HepG2 (cell line): ENCODE measurements around the gene ULK4. TPM values are rescaled to one million over a fixed set of nuclear protein-coding genes. Genes with fewer than 3 reads are reported as not detected.

Source experiments
- ATAC-seq: fragments of 200-7000 bp; cut with Tn5 transposase; 3 replicates; pipeline ENCODE4 v1.9.1; 2020; ENCODE audit warnings: mild to moderate bottlenecking, moderate library complexity
- BruUV-seq: library from RNA; stranded (reverse); fragments of 400-500 nt; replicated peaks from 2 replicates; lab custom pipeline; 2021; lab: Mats Ljungman, UMichigan
- CTCF ChIA-PET: fragments of 300-600 bp; formaldehyde crosslinking; extraction: SDS; loops from one replicate; lab custom pipeline; 2021; ENCODE audit warnings: low total read pairs, inconsistent platforms, low intra/inter-chr PET ratio; lab: Yijun Ruan, JAX
- POLR2A ChIA-PET: fragments of 350-600 bp; sonication (Branson Sonifier 250); formaldehyde crosslinking; loops from one replicate; lab custom pipeline; 2020; ENCODE audit warnings: antibody characterized with exemption, inconsistent platforms; lab: Yijun Ruan, JAX
- DNase-seq: peaks from one replicate; pipeline ENCODE4 v3.0.0-alpha.2; 2015; ENCODE audit warnings: low spot score
- FAIRE-seq: peaks from 3 replicates; lab custom pipeline; 2011; peaks lifted over from hg19 to GRCh38; lab: Jason Lieb, UNC
- H2AFZ ChIP-seq: one replicate; pipeline ENCODE4 v1.6.1; 2011; ENCODE audit warnings: low read length, inconsistent platforms
- H3K27ac ChIP-seq: fragments of 300-600 bp; 3 replicates; pipeline ENCODE4 v1.8.0; 2011; ENCODE audit warnings: mixed run types, mild to moderate bottlenecking, mixed read lengths, low read length, inconsistent platforms; ENCODE audit not compliant: insufficient read depth; ENCODE audit errors: extremely low read length
- H3K27me3 ChIP-seq, 2 experiments: fragments of 200-600 bp in 1 of 2; 2 replicates in 1 of 2; 3 replicates in 1 of 2; pipeline versions ENCODE4 v1.6.0 to v1.8.0; 2011; ENCODE audit warnings: low read length in 2 of 2, mild to moderate bottlenecking in 2 of 2, moderate library complexity in 2 of 2, inconsistent platforms in 1 of 2; ENCODE audit not compliant: insufficient read depth in 2 of 2, control insufficient read depth in 1 of 2
- H3K36me3 ChIP-seq, 2 experiments: fragments of 200-600 bp in 1 of 2; replicated peaks in 1 of 2; 2 replicates in 1 of 2; 3 replicates in 1 of 2; pipeline versions ENCODE4 v1.5.1 to v1.8.0; 2011; ENCODE audit warnings: low read length in 2 of 2, inconsistent platforms in 1 of 2; ENCODE audit not compliant: insufficient read depth in 2 of 2, control insufficient read depth in 1 of 2
- H3K4me1 ChIP-seq: 2 replicates; pipeline ENCODE4 v1.5.1; 2012; ENCODE audit warnings: low read length, inconsistent platforms; ENCODE audit not compliant: insufficient read depth
- H3K4me2 ChIP-seq: 2 replicates; pipeline ENCODE4 v1.6.0; 2011; ENCODE audit warnings: low read depth, low read length, inconsistent platforms
- H3K4me3 ChIP-seq, 3 experiments: fragments of 200-600 bp in 1 of 3; sonication (generic), shearing (Covaris generic) in 1 of 3; replicated peaks in 1 of 3; 2 replicates each; pipeline ENCODE4 v1.5.1; 2011 to 2016; ENCODE audit warnings: low read length in 3 of 3, inconsistent platforms in 2 of 3, low read depth in 2 of 3, mild to moderate bottlenecking in 2 of 3, control low read depth in 1 of 3, mixed read lengths in 1 of 3; ENCODE audit not compliant: insufficient read depth in 1 of 3
- H3K79me2 ChIP-seq: one replicate; pipeline ENCODE4 v1.6.1; 2011; ENCODE audit warnings: low read length, inconsistent platforms; ENCODE audit not compliant: insufficient read depth
- H3K9ac ChIP-seq: 2 replicates; pipeline ENCODE4 v1.6.0; 2011; ENCODE audit warnings: mild to moderate bottlenecking, low read depth, low read length, inconsistent platforms; ENCODE audit not compliant: insufficient read depth
- H3K9me3 ChIP-seq: 2 replicates; pipeline ENCODE4 v1.5.1; 2012; ENCODE audit warnings: mild to moderate bottlenecking, low read length
- H4K20me1 ChIP-seq: 2 replicates; pipeline ENCODE4 v1.6.0; 2011; ENCODE audit warnings: inconsistent platforms, mild to moderate bottlenecking, low read length, moderate library complexity; ENCODE audit not compliant: insufficient read depth
- CENPT ChIP-seq: sonication (generic); formaldehyde crosslinking; IDR thresholded peaks from 2 replicates; pipeline ENCODE4 v1.8.0; 2022; ENCODE audit warnings: low read depth, mild to moderate bottlenecking, moderate library complexity, missing genetic modification reagents
- GPN1 ChIP-seq: sonication (generic); formaldehyde crosslinking; IDR thresholded peaks from 2 replicates; pipeline ENCODE4 v1.5.1; 2020; ENCODE audit warnings: missing genetic modification reagents, borderline replicate concordance
- KAT8 ChIP-seq: IDR thresholded peaks from 2 replicates; pipeline ENCODE4 v1.6.1; 2016; ENCODE audit warnings: missing genetic modification reagents, missing compliant biosample characterization
- ONECUT2 ChIP-seq: sonication (generic); formaldehyde crosslinking; IDR thresholded peaks from 2 replicates; pipeline ENCODE4 v1.4.0; 2020; ENCODE audit warnings: missing genetic modification reagents
- REST ChIP-seq, 2 experiments: IDR thresholded peaks; 2 replicates each; pipeline ENCODE4 v1.6.1; 2011 to 2012; ENCODE audit warnings: low read length in 2 of 2, borderline replicate concordance in 1 of 2, low read depth in 1 of 2, mild to moderate bottlenecking in 1 of 2, moderate library complexity in 1 of 2
- RFXANK ChIP-seq: IDR thresholded peaks from 2 replicates; pipeline ENCODE4 v1.6.1; 2016
- SIX4 ChIP-seq: sonication (generic); formaldehyde crosslinking; IDR thresholded peaks from 2 replicates; pipeline ENCODE4 v1.4.0; 2020; ENCODE audit warnings: missing genetic modification reagents
- THAP9 ChIP-seq: sonication (generic); formaldehyde crosslinking; IDR thresholded peaks from 2 replicates; pipeline ENCODE4; 2020; ENCODE audit warnings: missing genetic modification reagents, mild to moderate bottlenecking, borderline replicate concordance
- TP53 ChIP-seq: sonication (generic); formaldehyde crosslinking; conservative IDR thresholded peaks from 2 replicates; pipeline ENCODE4 v1.4.0; 2020; ENCODE audit warnings: missing genetic modification reagents
- ZBTB10 ChIP-seq: sonication (generic); formaldehyde crosslinking; IDR thresholded peaks from 2 replicates; pipeline ENCODE4 v1.4.0; 2020; ENCODE audit warnings: missing genetic modification reagents, borderline replicate concordance
- ZNF143 ChIP-seq: sonication (generic); formaldehyde crosslinking; IDR thresholded peaks from 2 replicates; pipeline ENCODE4 v1.4.0; 2020; ENCODE audit warnings: missing genetic modification reagents
- ZNF737 ChIP-seq: sonication (generic); formaldehyde crosslinking; IDR thresholded peaks from 2 replicates; pipeline ENCODE4 v1.5.0; 2020; ENCODE audit warnings: missing genetic modification reagents, mild to moderate bottlenecking, borderline replicate concordance
- WGBS: methylation state at CpG from one replicate; pipeline ENCODE4 v1.1.6; 2017; ENCODE audit warnings: low lambda C conversion rate; 5-methylcytosine and 5-hydroxymethylcytosine counted together
- in situ Hi-C: cut with HindIII; loops from 2 replicates; pipeline ENCODE4 v1.10.0; 2017; ENCODE audit warnings: low pct_unique_long_range_greater_than_20kb; ENCODE audit not compliant: extremely low pct_ligation_motif_present
- intact Hi-C: fragments of 100-400 bp; cut with micrococcal nuclease; formaldehyde crosslinking; loops from one replicate; pipeline ENCODE4 v1.10.0; 2022; ENCODE audit not compliant: unreplicated experiment
- polyA plus RNA-seq, 8 experiments: library from polyadenylated mRNA; depleted of rRNA in 3 of 8; stranded (reverse) in 7 of 8; unstranded in 1 of 8; fragments of >200 nt; fragmentation: Illumina TruSeq in 4 of 8; extraction: Trizol in 4 of 8; gene quantifications; 2 replicates each; pipeline versions ENCODE4 v1.2.1 to v1.2.3, GENCODE V29; 2011 to 2016; ENCODE audit warnings: low read depth in 4 of 8, missing spikeins in 1 of 8, mixed read lengths in 1 of 8; ENCODE audit not compliant: insufficient read depth in 1 of 8
- total RNA-seq, 5 experiments: library from RNA; depleted of rRNA; stranded (reverse); fragments of >200 nt; fragmentation: Illumina TruSeq; extraction: Trizol; gene quantifications; 2 replicates each; pipeline ENCODE4 v1.2.3, GENCODE V29; 2016; ENCODE audit warnings: low read depth in 1 of 5
- TF ChIP-seq, protein P1 (sequence below): sonication (generic); formaldehyde crosslinking; IDR thresholded peaks from 2 replicates; pipeline ENCODE4 v1.4.0; 2020; ENCODE audit warnings: missing genetic modification reagents

The ULK4 gene
- total and polyA plus RNA-seq, 2 of the 13 experiments (the other 11 are each of a cell fraction or from before 2014, with no cell fraction given): 6.7 to 11.8 TPM

DNA sequence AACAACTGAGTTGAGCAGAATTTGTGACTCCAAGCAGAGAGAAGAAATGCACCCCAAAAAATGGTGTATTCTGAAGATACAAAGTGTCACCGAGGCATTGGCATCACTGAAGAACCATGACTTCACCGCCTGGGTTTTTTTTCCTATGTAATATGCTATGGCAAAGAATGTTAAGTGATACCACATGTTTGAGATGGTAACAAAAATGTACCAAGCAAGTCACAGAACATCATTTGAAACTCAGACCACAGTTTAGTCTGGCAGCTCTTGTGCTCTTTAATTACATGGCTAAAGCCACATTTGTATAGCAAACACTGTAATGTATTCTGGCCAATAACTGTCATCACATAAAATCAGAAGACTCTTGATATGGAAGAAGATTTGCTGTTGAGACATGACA lies 323.5 kb downstream of the ULK4 start:
- TF ChIP-seq, protein P1, sequence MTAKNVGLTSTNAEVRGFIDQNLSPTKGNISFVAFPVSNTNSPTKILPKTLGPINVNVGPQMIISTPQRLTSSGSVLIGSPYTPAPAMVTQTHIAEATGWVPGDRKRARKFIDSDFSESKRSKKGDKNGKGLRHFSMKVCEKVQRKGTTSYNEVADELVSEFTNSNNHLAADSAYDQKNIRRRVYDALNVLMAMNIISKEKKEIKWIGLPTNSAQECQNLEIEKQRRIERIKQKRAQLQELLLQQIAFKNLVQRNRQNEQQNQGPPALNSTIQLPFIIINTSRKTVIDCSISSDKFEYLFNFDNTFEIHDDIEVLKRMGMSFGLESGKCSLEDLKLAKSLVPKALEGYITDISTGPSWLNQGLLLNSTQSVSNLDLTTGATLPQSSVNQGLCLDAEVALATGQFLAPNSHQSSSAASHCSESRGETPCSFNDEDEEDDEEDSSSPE (CRISPR knock-in tag): no peak
- no peak for TF ChIP-seq ZNF737 (CRISPR knock-in tag)
- no peak for TF ChIP-seq CENPT (CRISPR knock-in tag)
- no peak for TF ChIP-seq THAP9 (CRISPR knock-in tag)
- no peak for TF ChIP-seq GPN1 (CRISPR knock-in tag)
- no peak for TF ChIP-seq ONECUT2 (CRISPR knock-in tag)
- no peak for TF ChIP-seq SIX4 (CRISPR knock-in tag)
- TF ChIP-seq TP53 (CRISPR knock-in tag): no peak
- no peak for TF ChIP-seq RFXANK (CRISPR knock-in tag)
- no peak for TF ChIP-seq KAT8
- no peak for TF ChIP-seq REST (IDR thresholded peaks at IDR 0.05; ENCODE audit: borderline replicate concordance in 1 of 2, low read depth in 1 of 2, low read length in 2 of 2)
- no peak for TF ChIP-seq ZNF143 (CRISPR knock-in tag)
- TF ChIP-seq ZBTB10 (CRISPR knock-in tag): no peak
- intact Hi-C loops: no loop called here
- no peak for ATAC-seq
- BruUV-seq: no TSS peak
- FAIRE-seq: no peak
- Histone ChIP-seq H3K4me3 (no peak overlapping the region), H3K4me1 (no peaks in the 10 kb centered on the region), H3K9me3 (no peaks in the 10 kb centered on the region), H3K79me2 (no peaks in the 10 kb centered on the region), H3K27ac (no peak overlapping the region), H3K27me3 (no peaks in the 10 kb centered on the region), H3K9ac (no peak overlapping the region), H4K20me1 (no peaks in the 10 kb centered on the region), H3K4me2 (no peak overlapping the region), H2AFZ (no peak overlapping the region), H3K36me3 (no peaks in the 10 kb centered on the region)
- in situ Hi-C loops: no loop called here
- ChIA-PET POLR2A (no interaction called here), CTCF (no interaction called here)
- WGBS: 78% methylated on average over 2 of the region's 2 CpGs
- DNase-seq: no peak
